Common myeloid progenitor, CD34-positive (primary cell): ENCODE results near the gene TTC33.
"Not testable (repeated sequence)": the region's sequence is repeated elsewhere in the genome, so short reads cannot be mapped to it uniquely, and the experiment has no call there.

Source experiments
- CTCF ChIA-PET: fragments of 350-600 bp; sonication (Branson Sonifier 250); formaldehyde crosslinking; loops from one replicate; lab custom pipeline; 2021; ENCODE audit warnings: antibody characterized with exemption; lab: Charles Lee
- POLR2A ChIA-PET: fragments of 350-600 bp; sonication (Branson Sonifier 250); formaldehyde crosslinking; loops from one replicate; lab custom pipeline; 2021; ENCODE audit warnings: antibody characterized with exemption; lab: Charles Lee
- DNase-seq, 3 donors: peaks; one replicate each; pipeline versions ENCODE4 v3.0.0 to v3.0.0-alpha.2; 2013
- H3K27ac ChIP-seq, 2 experiments: 1 replicate in 1 of 2; 2 replicates in 1 of 2; pipeline ENCODE4 v1.7.0; 2013; ENCODE audit warnings: inconsistent platforms in 2 of 2, low read length in 2 of 2, mild to moderate bottlenecking in 2 of 2, low read depth in 1 of 2, moderate library complexity in 1 of 2; ENCODE audit not compliant: severe bottlenecking in 2 of 2, insufficient read depth in 1 of 2, poor library complexity in 1 of 2
- H3K27me3 ChIP-seq, 5 experiments: replicated peaks in 2 of 5; 1 replicate in 3 of 5; 2 replicates in 2 of 5; pipeline versions ENCODE4 v1.6.1 to v1.7.0; 2013; ENCODE audit warnings: low read length in 4 of 5, mild to moderate bottlenecking in 2 of 5, moderate library complexity in 2 of 5, inconsistent platforms in 1 of 5; ENCODE audit not compliant: insufficient read depth in 5 of 5, control insufficient read depth in 4 of 5
- H3K36me3 ChIP-seq, 4 experiments: 1 replicate in 2 of 4; 2 replicates in 2 of 4; pipeline versions ENCODE4 v1.6.1 to v1.7.0; 2013; ENCODE audit warnings: low read length in 3 of 4, control low read depth in 1 of 4, mild to moderate bottlenecking in 1 of 4; ENCODE audit not compliant: control insufficient read depth in 4 of 4, insufficient read depth in 4 of 4
- H3K4me1 ChIP-seq, 4 experiments: 1 replicate in 3 of 4; 2 replicates in 1 of 4; pipeline versions ENCODE4 v1.6.1 to v1.7.1; 2013; ENCODE audit warnings: low read length in 3 of 4, mild to moderate bottlenecking in 3 of 4, control low read depth in 1 of 4, inconsistent platforms in 1 of 4, moderate library complexity in 1 of 4; ENCODE audit not compliant: control insufficient read depth in 4 of 4, insufficient read depth in 4 of 4; ENCODE audit errors: control extremely low read depth in 1 of 4
- H3K4me3 ChIP-seq, 7 experiments: 1 replicate in 4 of 7; 2 replicates in 3 of 7; pipeline versions ENCODE4 v1.5.1 to v1.7.0; 2013; ENCODE audit warnings: mild to moderate bottlenecking in 7 of 7, low read length in 6 of 7, moderate library complexity in 6 of 7, inconsistent platforms in 2 of 7, low read depth in 2 of 7, control low read depth in 1 of 7; ENCODE audit not compliant: insufficient read depth in 4 of 7, control insufficient read depth in 1 of 7; ENCODE audit errors: extremely low read depth in 1 of 7
- H3K9me3 ChIP-seq, 5 experiments: 1 replicate in 4 of 5; 2 replicates in 1 of 5; pipeline versions ENCODE4 v1.6.1 to v1.7.1; 2013; ENCODE audit warnings: low read length in 4 of 5, mild to moderate bottlenecking in 2 of 5, inconsistent platforms in 1 of 5, low read depth in 1 of 5, moderate library complexity in 1 of 5; ENCODE audit not compliant: control insufficient read depth in 4 of 5, insufficient read depth in 2 of 5; ENCODE audit errors: control extremely low read depth in 1 of 5
- WGBS: methylation state at CpG from one replicate; pipeline ENCODE4 v1.1.5; 2013; ENCODE audit not compliant: insufficient coverage; 5-methylcytosine and 5-hydroxymethylcytosine counted together

TTC33 gene

DNA sequence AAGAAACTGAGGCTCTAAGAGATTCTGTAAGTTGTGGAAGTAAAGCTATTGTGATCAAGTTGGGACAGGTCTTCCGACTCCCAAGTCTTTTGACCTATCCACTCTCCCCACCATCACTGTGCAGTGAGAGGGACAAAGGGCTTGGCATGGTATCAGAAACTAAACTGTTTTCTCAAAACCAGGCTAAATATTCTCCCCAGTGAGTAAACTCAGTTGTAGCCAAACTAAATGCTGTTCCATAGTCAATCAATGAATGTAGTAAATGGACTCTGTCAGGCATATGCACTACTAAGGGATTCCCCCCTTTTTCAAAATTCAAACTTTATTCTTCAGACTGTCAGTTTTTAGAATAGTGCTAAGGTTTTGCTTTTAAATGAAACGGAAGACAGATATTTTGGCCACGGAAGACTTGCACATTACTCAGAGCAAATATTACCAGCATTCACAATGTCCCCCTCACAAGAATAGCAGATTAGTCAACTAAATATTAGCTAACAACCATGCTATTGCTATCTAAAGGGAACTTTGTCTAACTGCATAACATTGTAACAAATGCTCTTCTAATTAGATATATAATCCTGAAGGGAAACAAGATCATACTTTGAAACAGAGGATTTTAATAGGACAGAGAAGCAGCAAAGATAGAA is 35.3 kb upstream of the TTC33 start:
- Histone ChIP-seq H3K27ac (no peak overlapping the region), H3K4me3 (no peak overlapping the region), H3K36me3 (peaks cover 0 to 12% (median 3%) of the 10 kb centered on the region in 4 experiments), H3K9me3 (no peaks in the 10 kb centered on the region), H3K27me3 (no peaks in the 10 kb centered on the region), H3K4me1 (peaks cover 0 to 22% (median 8%) of the 10 kb centered on the region in 4 experiments)
- ChIA-PET CTCF (interaction anchor here (1.0 to 2.1 kb wide), 2 partner anchors 11 to 17 kb away, joined by 3 to 12 read pairs; no protein-coding TSS in a partner anchor), POLR2A (no interaction called here)
- WGBS: no CpG with 5 or more reads among the region's 3 CpGs
- no peak for DNase-seq

DNA sequence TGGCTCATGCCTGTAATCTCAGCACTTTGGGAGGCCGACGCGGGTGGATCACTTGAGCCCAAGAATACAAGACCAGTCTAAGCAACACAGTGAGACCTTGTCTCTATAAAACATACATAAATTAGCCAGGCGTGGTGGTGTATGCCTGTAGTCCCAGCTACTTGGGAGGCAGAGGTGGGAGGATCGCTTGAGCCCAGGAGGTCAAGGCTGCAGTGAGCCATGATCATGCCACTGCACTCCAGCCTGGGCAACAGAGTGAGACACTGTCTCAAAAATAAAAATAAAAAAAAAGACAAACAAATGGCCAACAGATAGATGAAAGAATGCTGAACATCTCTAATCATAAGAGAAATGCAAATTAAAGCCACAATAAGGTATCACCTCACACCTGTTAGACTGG is 33.2 kb upstream of the TTC33 start:
- H3K36me3 ChIP-seq, H3K9me3 ChIP-seq, H3K4me3 ChIP-seq, DNase-seq, POLR2A ChIA-PET, H3K27me3 ChIP-seq, H3K27ac ChIP-seq: not testable (repeated sequence)
- CTCF ChIA-PET: interaction anchor here (3.8 kb wide), 1 partner anchor 13 kb away, joined by 17 read pairs; no protein-coding TSS in a partner anchor
- 100% methylated on average over 3 of the region's 5 CpGs for WGBS
- peaks cover 0 to 14% (median 3%) of the 10 kb centered on the region in 4 experiments for H3K4me1 ChIP-seq

DNA sequence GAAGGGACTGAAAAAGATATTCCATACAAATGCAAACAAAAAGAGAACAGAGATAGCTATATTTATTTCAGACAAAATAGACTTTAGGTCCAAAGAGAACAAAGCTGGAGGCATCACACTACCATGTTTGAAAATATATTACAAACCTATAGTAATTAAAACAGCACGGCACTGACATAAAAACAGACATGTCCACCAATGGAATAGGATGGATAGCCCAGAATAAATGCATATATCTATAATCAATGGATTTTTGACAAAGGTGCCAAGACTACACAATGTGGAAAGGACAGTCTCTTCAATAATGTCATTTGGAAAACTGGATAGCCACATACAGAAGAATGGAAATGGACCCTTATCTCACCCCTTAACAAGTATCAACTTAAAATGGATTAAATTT is 32.2 kb upstream of the TTC33 start:
- no peak for DNase-seq
- Histone ChIP-seq H3K4me3 (no peak overlapping the region), H3K27ac (no peak overlapping the region), H3K9me3 (no peaks in the 10 kb centered on the region), H3K36me3 (peaks cover 0 to 6% (median 2%) of the 10 kb centered on the region in 4 experiments), H3K4me1 (peaks cover 0 to 14% (median 2%) of the 10 kb centered on the region in 4 experiments), H3K27me3 (no peaks in the 10 kb centered on the region)
- POLR2A ChIA-PET: interaction anchor here (0.6 kb wide), 1 partner anchor 1520 kb away, joined by 3 read pairs; no protein-coding TSS in a partner anchor
- CTCF ChIA-PET: interaction anchor here (1.2 to 3.8 kb wide), 2 partner anchors 12 to 23 kb away, joined by 4 to 17 read pairs; no protein-coding TSS in a partner anchor
- WGBS: no CpG with 5 or more reads among the region's 1 CpG

DNA sequence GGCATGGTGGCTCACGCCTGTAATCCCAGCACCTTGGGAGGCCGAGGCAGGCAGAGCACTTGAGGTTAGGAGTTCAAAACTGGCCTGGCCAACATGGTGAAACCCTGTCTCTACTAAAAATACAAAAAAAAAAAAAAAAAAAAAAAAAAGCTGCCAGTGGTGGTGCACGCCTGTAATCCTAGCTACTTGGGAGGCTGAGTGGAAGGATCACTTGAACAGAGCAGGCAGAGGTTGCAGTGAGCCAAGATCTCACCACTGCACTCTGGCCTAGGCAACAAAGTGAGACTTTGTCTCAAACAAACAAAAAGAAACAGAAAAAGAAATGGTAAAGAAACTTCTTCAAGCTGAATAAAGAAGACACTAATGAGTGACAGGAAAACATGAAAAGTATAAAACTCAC is 30.9 kb upstream of the TTC33 start:
- DNase-seq, POLR2A ChIA-PET, H3K36me3 ChIP-seq, H3K27me3 ChIP-seq, H3K9me3 ChIP-seq, H3K4me3 ChIP-seq, H3K27ac ChIP-seq: not testable (repeated sequence)
- H3K4me1 ChIP-seq: peaks cover 0 to 18% (median 3%) of the 10 kb centered on the region in 4 experiments
- CTCF ChIA-PET: interaction anchor here (1.8 to 3.8 kb wide), 2 partner anchors 11 to 12 kb away, joined by 5 to 17 read pairs; partner anchors contain the start of gene PRKAA1
- WGBS: 100% methylated on average over 1 of the region's 3 CpGs

DNA sequence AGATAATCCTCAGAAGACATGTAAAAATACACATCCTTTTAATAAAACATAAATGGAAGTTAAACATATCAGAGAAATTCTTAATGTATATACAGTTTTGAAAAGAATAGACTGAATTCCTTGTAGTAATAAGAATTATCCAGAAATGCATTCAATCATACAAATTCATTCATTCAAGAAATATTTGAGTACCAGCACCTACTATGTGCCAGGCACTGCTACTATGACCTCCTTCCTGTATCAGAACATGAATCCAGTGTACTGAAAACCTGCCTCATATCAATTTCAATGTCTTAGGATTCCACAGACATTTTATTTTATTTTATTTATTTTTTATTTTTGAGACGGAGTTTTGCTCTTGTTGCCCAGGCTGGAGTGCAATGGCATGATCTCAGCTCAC is 29.2 kb upstream of the TTC33 start:
- ChIA-PET CTCF (interaction anchor here (0.7 kb wide), 1 partner anchor 10 kb away, joined by 3 read pairs; no protein-coding TSS in a partner anchor), POLR2A (interaction anchor here (0.7 kb wide), 1 partner anchor 156 kb away, joined by 4 read pairs; no protein-coding TSS in a partner anchor)
- H3K4me1 ChIP-seq: peaks cover 2 to 11% (median 4%) of the 10 kb centered on the region in 4 experiments
- DNase-seq: no peak
- no peak overlapping the region for H3K27ac ChIP-seq
- no CpG with 5 or more reads among the region's 1 CpG for WGBS
- no peaks in the 10 kb centered on the region for H3K27me3 ChIP-seq
- H3K9me3 ChIP-seq: no peaks in the 10 kb centered on the region
- no peak overlapping the region for H3K4me3 ChIP-seq
- peaks cover 0 to 8% (median 2%) of the 10 kb centered on the region in 4 experiments for H3K36me3 ChIP-seq

DNA sequence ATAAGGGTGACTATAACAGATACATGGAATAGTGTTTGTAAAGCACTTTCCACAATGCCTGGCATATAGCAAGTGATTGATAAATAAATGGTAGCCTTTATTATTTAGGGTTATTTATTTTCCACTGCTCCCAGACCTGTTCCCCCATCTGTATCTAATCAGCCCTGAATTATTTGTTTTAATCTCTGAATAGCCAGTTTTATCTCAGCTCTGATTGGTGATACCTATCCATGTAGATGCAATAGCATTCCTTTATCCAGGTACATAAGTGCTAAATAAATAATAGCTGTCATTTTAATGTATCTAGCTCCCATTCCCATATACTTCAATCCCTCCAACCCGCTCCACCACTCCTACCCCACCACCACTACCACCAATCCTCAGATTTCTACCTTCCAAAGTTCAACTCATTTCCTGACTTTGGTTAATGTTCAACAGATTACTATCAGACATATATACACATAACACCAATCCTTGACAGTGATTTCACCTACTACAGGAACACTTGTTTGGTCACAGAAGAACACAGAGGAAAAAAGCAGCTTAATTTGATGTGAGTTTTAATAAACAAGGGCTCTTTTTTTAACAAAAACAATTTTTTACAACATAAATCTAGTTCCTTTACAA is 28.4 kb upstream of the TTC33 start:
- Histone ChIP-seq H3K4me1 (peaks cover 0 to 6% (median 4%) of the 10 kb centered on the region in 4 experiments), H3K9me3 (no peaks in the 10 kb centered on the region), H3K36me3 (peaks cover 0 to 8% (median 2%) of the 10 kb centered on the region in 4 experiments), H3K4me3 (no peak overlapping the region), H3K27ac (no peak overlapping the region), H3K27me3 (no peaks in the 10 kb centered on the region)
- ChIA-PET POLR2A (no interaction called here), CTCF (interaction anchor here (0.6 to 0.7 kb wide), 2 partner anchors 9 to 13 kb away, joined by 3 read pairs; no protein-coding TSS in a partner anchor)
- 83% methylated on average over 1 of the region's 1 CpG for WGBS
- DNase-seq: no peak
